ENCODE data around the gene MARF1.

Gene MARF1

DNA sequence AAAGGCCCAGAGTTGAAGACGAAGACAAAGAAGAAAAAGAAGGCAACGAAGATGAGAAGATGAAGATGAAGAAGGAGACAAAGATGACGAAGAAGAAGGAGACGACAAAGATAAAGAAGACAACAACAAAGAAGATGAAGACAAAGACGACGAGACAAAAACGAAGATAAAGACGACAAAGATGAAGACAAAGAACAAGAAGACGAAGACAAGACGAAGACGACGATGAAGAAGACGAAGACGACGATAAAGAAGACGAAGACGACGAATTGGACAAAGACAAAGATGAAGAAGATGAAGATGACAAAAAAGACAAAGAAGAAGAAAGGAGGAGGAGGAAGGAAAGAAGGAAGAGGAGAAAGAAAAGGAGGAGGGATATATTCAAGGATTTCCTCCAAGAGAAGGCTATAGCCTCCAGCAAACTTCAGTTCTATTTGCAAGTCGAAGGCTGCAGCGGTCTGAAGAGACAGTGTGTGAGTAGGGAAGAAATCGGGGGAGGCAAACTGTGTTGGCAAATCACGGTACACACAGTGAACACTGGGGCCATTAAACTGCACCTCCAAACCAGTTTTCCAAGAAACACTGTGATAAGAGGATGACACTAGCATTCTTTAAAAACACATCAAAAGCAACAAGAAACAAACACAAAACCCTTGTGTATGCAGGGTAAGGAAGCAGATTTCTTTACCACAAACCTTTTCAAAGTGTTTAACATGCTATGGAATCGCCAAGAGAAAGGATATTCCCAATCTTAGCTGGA lies 40.5 kb downstream of the MARF1 start:
- no peaks in the 10 kb centered on the region for H3K4me1 ChIP-seq (ENCODE audit: insufficient read depth, low read length)
- no peak for DNase-seq
- no peak overlapping the region for H3K4me3 ChIP-seq (ENCODE audit: low read depth in 1 of 2, low read length in 2 of 2)
- no peak overlapping the region for H2AFZ ChIP-seq (ENCODE audit: low read depth, low read length)
- H3K36me3 ChIP-seq (ENCODE audit: insufficient read depth, low read length), result peaks cover 98% of the 10 kb centered on the region
- no peaks in the 10 kb centered on the region for H3K79me2 ChIP-seq (ENCODE audit: insufficient read depth, low read length)
- no peaks in the 10 kb centered on the region for H3K27me3 ChIP-seq (ENCODE audit: insufficient read depth, low read length, poor library complexity)
- no peak overlapping the region for H3K4me2 ChIP-seq (ENCODE audit: insufficient read depth, low read length)
- no peak for ATAC-seq (ENCODE audit: insufficient read depth, low read depth)
- H3K9ac ChIP-seq (ENCODE audit: low read depth, low read length), result no peak overlapping the region
- H3K27ac ChIP-seq (ENCODE audit: low read length), result no peak overlapping the region
- peaks cover 4% of the 10 kb centered on the region for H4K20me1 ChIP-seq (ENCODE audit: insufficient read depth, low read length)
- H3K9me3 ChIP-seq (ENCODE audit: insufficient read depth, low read length, severe bottlenecking), result no peaks in the 10 kb centered on the region
- TF ChIP-seq, protein P1, sequence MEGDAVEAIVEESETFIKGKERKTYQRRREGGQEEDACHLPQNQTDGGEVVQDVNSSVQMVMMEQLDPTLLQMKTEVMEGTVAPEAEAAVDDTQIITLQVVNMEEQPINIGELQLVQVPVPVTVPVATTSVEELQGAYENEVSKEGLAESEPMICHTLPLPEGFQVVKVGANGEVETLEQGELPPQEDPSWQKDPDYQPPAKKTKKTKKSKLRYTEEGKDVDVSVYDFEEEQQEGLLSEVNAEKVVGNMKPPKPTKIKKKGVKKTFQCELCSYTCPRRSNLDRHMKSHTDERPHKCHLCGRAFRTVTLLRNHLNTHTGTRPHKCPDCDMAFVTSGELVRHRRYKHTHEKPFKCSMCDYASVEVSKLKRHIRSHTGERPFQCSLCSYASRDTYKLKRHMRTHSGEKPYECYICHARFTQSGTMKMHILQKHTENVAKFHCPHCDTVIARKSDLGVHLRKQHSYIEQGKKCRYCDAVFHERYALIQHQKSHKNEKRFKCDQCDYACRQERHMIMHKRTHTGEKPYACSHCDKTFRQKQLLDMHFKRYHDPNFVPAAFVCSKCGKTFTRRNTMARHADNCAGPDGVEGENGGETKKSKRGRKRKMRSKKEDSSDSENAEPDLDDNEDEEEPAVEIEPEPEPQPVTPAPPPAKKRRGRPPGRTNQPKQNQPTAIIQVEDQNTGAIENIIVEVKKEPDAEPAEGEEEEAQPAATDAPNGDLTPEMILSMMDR (IDR thresholded peaks at IDR 0.05; ENCODE audit: borderline replicate concordance, extremely low read depth, low read length, poor library complexity, severe bottlenecking), result no peak
- TF ChIP-seq EZH2 (IDR thresholded peaks at IDR 0.05; ENCODE audit: borderline replicate concordance, low read depth, low read length, severe bottlenecking), result no peak

DNA sequence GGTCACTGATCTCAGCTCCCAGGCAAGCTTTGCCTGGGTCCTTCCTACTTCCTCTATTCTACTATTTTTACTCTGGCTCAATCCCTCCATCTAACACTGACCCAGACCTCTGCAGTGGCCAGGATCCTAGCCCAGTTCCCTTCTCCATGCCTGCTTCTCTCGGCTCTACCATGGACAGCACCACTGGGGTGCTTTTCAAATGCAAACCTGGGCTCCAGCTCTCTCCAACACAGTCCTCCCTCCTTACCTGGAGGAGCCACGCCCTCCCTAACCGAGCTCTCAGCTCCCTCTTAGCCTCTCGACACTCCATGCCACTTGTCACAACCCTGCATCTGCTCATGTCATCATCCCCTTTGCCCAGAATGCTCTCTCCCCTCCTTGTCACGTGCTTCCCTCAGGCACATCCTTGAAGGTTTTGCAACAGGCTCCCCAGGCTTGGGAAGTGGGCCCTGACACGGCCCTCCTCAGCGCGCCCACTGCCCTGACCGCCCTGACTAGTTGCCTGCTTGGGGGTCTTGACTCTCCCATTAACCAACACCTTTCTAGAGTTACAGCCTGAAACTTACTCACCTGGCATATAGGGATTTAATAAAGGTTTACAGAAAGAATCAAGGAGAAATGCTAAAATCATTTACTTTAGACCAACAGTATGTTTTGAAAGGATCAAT lies 41.6 kb downstream of the MARF1 start:
- no peaks in the 10 kb centered on the region for H3K27me3 ChIP-seq (ENCODE audit: insufficient read depth, low read length, poor library complexity)
- TF ChIP-seq, protein P1 (IDR thresholded peaks at IDR 0.05; ENCODE audit: borderline replicate concordance, extremely low read depth, low read length, poor library complexity, severe bottlenecking), result no peak
- no peak for TF ChIP-seq EZH2 (IDR thresholded peaks at IDR 0.05; ENCODE audit: borderline replicate concordance, low read depth, low read length, severe bottlenecking)
- peaks cover 97% of the 10 kb centered on the region for H3K36me3 ChIP-seq (ENCODE audit: insufficient read depth, low read length)
- no peak overlapping the region for H3K27ac ChIP-seq (ENCODE audit: low read length)
- no peaks in the 10 kb centered on the region for H3K4me1 ChIP-seq (ENCODE audit: insufficient read depth, low read length)
- DNase-seq (no peak), ATAC-seq (ENCODE audit: insufficient read depth, low read depth) (no peak)
- no peaks in the 10 kb centered on the region for H3K79me2 ChIP-seq (ENCODE audit: insufficient read depth, low read length)
- H3K9me3 ChIP-seq (ENCODE audit: insufficient read depth, low read length, severe bottlenecking), result no peaks in the 10 kb centered on the region
- no peak overlapping the region for H3K4me3 ChIP-seq (ENCODE audit: low read depth in 1 of 2, low read length in 2 of 2)
- no peak overlapping the region for H3K9ac ChIP-seq (ENCODE audit: low read depth, low read length)
- no peaks in the 10 kb centered on the region; the same call in 1 of the 2 replicates for H4K20me1 ChIP-seq (ENCODE audit: insufficient read depth, low read length)
- no peak overlapping the region for H3K4me2 ChIP-seq (ENCODE audit: insufficient read depth, low read length)
- H2AFZ ChIP-seq (ENCODE audit: low read depth, low read length), result no peak overlapping the region

DNA sequence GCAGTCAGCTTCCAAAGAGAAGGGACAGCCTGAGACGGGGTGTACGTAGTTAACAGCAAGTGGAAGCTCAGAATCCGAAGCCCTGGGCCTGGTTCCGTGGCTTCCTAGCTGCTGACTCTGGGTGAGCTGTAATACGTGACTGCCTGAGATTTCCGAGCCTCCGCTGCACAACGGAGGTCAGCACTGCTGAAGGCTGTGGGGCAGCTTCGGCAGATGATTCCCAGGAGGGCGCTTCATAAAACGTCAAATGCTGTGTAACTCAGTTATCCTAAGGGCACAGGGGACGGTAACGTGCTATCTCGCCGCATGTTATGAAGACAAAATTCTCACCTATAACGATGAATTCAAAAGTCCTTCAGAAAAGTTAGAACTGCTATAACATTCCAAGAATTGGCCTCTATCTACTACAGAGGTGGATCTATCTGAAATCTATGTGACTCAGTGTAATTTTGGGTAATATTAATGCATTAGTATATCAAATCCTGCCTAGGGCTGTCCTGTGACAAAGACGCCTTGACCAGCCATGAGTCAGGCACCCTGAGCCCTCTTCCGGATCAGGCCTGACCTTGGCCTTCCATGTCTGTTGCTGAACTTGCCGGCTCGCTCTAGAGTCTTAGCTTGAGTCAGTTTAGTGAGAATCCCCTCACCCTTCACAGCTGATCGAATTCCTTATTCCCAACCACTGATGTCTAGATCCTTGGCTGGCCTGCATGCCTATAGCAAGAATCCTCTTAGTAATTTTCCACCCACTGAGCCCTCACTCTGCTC lies 43.5 kb downstream of the MARF1 start:
- Histone ChIP-seq H4K20me1 (ENCODE audit: insufficient read depth, low read length) (no peaks in the 10 kb centered on the region; the same call in 1 of the 2 replicates), H3K27ac (ENCODE audit: low read length) (no peak overlapping the region), H3K9ac (ENCODE audit: low read depth, low read length) (no peak overlapping the region), H3K9me3 (ENCODE audit: insufficient read depth, low read length, severe bottlenecking) (no peaks in the 10 kb centered on the region), H3K4me2 (ENCODE audit: insufficient read depth, low read length) (no peak overlapping the region), H3K4me3 (ENCODE audit: low read depth in 1 of 2, low read length in 2 of 2) (no peak overlapping the region), H3K4me1 (ENCODE audit: insufficient read depth, low read length) (no peaks in the 10 kb centered on the region), H3K79me2 (ENCODE audit: insufficient read depth, low read length) (no peaks in the 10 kb centered on the region), H3K36me3 (ENCODE audit: insufficient read depth, low read length) (peaks cover 92% of the 10 kb centered on the region), H3K27me3 (ENCODE audit: insufficient read depth, low read length, poor library complexity) (no peaks in the 10 kb centered on the region), H2AFZ (ENCODE audit: low read depth, low read length) (no peak overlapping the region)
- TF ChIP-seq, protein P1 (IDR thresholded peaks at IDR 0.05; ENCODE audit: borderline replicate concordance, extremely low read depth, low read length, poor library complexity, severe bottlenecking), result no peak
- TF ChIP-seq EZH2 (IDR thresholded peaks at IDR 0.05; ENCODE audit: borderline replicate concordance, low read depth, low read length, severe bottlenecking), result no peak
- ATAC-seq (ENCODE audit: insufficient read depth, low read depth) (no peak), DNase-seq (no peak)
